HG03039 (cell line): ENCODE measurements around the gene ADCY1.

Experiments
- ATAC-seq: cut with Tn5 transposase; IDR thresholded peaks from one replicate; pipeline ENCODE4 v1.9.1; 2021; ENCODE audit warnings: mild to moderate bottlenecking, moderate library complexity; ENCODE audit not compliant: unreplicated experiment

Gene ADCY1

DNA sequence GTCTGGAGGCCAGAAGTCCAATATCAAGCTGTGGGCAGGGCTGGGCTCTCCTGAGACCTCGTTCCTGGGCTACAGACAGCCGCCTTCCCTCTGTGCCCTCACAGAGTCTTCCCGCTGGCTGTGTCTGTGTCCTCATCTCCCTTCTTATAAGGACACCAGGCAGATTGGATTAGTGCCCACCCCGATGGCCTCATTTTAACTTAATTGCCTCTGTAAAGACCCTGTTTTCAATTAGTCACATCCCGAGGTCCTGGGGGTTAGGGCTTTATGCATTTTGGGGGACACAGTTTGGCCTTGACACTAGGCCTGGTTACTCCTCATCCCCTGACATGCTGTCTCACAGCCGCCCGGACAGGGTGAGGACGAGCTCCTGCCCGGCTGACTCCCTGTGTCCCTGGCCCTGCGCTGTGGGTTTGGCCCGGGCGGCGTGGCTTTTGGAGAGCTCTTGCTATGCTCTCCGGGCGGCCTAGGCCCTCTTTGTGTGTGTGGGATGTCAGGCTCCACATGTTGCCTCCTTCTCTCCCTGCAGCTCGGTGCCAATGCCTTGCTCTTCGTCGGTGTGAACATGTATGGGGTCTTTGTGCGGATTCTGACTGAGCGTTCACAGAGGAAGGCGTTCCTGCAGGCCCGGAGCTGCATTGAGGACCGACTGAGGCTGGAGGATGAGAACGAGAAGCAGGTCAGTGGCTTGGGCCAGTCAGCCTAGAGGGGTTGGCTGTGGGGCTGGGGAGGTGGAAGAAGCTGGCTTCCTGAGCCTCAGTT lies 18.2 kb downstream of the ADCY1 start:
- no peak for ATAC-seq

DNA sequence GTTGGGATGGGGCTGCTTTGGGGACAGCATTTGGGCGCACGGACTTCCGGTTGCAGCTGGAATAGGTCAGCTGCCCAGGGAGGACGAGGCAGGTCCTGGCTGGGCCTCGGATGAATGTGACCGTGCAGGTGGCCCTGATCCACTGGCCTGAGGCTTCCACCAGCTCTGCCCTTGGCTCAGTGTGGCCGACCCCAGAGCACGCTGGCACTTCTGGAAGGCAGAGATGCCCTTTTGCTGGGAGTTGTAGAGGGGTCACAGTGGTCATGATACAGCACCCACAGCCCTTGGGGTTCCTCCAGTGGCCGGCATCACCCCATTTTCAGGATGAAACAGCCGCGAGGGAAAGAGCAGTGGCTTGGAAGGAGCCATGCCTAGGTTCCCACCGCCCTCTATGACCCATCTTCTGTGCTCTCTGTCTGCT lies 19.0 kb downstream of the ADCY1 start:
- ATAC-seq: no peak

DNA sequence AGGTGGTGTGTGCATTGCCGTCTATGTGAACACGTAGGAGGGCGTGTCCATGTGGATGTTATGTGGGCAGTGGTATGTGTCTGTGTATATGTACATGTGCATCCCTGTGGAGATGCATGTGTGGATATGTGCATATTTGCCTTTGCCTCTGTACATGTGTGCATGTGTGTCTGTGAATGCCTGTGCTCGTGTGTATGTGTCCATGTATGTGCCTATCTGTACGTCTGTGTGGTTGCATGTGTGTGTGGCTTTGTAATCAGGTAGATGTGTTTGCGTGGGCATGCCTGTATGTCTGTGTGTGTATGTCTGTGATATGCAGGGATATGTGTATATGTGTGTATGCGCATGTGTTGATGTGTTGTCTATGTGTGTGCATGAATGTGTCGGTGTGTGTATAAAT lies 19.7 kb downstream of the ADCY1 start:
- no peak for ATAC-seq

DNA sequence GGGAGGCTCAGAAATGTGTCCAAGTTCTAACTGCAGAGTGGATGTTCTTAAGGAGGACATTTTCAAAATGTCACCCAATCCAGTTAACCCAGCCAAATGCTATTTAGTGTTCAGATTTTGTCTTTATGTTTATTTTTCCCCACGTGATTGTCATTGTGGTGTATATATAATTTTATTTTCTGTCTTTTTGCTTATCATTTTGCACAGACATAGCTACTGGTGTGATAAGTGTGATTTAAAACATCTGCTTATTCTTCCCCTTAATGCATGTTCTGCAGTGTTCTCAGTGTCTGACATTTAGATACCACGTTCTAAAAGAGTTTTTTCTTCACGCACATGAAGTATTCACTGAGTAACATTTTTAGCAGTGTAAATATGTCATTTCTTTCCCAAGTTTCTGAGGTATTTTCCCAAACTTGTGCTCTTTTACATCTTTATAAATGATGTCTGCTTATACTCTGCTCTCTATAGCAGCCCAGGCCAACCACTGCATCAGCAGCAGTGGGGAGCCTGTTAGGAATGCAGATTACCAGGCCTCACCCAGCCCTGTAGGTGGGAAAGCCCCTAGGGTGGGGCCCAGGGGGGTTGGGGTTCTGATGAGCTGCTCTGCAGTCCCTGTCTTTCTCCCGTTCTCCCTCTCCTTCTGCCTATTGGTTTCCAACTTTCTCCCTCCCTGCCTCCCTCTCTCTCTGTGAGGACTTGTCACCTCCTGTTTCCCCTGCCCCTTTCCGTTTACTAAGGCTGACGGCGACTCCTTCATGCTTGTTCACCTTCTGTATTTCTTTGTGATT lies 20.8 kb downstream of the ADCY1 start:
- no peak for ATAC-seq

DNA sequence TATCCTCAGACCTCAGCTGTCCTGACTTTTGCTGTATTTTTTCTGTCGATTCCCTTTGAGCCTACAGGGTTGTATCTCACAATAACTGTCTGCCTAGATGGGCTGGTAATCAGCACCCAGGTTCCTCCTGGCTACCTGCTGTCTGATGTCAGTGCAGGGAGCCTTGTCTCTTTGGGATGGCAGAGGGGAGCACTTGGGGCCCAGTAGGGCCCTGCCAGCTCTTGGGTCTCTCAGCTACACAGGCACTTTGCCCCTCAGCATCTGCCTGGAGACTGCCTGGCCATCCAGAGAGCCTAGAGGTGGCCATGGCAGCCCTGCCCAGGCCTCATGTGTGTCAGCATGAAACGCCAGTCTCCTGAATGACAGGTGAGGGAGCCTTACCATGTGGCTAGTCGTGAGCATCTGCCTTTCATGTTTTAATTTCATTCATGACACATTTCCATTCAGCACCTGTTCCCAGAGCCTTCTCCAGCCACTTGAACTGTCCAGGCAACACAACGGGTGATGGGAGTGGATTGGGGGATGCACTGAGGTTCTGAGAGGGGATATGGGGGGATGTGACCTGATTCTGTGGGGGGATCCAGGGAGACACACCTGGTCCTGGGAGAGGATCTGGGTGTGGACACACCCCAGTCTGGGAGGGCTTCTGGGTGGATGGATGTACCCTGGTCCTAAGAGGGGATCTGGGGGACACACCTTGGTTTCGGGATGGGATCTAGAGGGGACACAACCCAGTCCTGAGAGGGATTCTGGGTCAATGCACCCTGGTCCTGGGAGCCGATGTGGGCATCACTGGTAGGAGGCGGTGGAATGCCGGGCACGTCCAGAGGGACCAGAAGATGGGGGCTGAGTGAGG lies 21.9 kb downstream of the ADCY1 start:
- ATAC-seq: no peak

DNA sequence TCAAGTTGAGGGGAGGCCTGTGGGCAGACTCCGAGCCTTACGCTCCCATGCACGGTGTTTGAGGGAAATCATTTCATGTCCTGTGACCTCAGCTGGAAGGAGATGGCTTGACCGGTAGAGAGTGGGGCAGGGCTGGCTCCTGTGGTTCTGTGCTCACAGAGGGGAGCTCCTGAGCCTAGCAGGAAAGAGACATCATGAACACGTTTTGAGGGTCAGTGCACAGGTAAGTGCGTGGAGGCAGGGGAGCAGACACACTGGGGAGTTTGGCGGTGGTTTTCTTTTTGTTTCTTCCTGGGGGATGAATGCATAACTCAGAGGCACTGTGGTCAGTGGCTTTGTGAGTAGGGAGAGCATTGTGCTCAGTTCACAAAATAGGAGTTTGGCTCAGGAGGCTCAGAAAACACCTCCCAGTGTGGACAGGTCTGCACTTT lies 22.5 kb downstream of the ADCY1 start:
- ATAC-seq: no peak

DNA sequence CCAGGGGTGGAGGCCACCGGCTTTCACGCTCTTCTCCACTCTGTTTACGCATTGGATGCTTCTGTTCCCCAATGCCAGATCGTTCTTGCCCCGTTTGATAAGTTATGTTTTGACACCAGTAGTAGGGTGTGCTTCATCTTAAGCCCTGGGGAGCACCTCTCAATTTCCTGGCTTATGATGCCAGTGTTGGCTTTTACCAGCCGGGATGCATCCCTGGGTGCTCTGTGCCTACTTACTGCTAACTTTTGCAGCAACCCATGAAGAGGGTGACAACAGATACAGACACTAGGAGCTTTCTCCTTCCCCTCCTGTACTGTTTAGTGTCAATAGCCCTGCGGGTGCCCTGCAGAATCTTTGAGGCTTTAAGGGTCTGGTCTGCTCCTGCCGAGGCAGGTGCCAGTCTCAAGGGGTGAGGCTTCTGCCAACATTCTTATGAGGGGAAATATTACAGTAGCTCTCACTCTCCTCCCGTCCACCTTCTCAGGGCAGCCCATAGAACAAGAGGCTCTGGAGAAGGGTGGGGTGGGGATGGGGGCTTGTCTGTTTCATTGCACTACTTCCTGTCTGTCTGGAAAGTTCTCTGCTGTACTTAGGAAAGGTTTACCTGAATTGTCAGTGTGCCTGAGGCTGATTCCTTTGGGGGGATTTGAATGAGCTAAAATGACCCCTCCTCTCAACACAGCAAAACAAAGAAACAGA lies 23.3 kb downstream of the ADCY1 start:
- no peak for ATAC-seq

DNA sequence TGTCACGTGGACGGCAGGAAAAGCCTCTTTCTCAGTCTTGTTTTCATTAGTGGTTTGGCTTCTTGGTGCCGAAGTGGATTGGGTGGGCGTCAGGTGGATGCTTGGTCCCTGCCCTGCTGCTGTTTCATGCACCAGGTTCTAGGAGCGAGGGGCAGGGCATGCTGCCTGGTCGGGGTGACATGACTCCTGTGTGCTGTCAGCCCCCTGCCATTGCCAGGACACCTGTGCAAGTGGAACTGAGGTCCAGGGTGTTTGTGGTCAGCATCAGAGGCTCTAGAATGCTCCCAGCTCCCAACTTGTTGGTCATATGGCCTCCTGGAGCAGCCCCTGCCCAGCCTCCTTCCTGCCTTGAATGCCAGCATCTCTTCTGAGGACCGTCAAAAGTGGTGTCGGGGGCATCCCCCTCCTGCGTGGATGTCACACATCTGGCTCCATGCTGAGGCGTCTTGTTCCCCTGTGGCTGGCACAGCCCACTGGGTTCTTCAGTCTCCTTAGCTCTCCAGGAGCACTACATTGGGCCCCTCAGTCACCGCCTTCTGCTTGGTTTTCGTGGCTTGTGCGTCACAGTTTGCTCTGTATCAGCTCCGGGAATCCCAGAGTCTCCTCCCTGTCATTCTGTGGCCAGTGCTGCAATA lies 24.8 kb downstream of the ADCY1 start:
- no peak for ATAC-seq

DNA sequence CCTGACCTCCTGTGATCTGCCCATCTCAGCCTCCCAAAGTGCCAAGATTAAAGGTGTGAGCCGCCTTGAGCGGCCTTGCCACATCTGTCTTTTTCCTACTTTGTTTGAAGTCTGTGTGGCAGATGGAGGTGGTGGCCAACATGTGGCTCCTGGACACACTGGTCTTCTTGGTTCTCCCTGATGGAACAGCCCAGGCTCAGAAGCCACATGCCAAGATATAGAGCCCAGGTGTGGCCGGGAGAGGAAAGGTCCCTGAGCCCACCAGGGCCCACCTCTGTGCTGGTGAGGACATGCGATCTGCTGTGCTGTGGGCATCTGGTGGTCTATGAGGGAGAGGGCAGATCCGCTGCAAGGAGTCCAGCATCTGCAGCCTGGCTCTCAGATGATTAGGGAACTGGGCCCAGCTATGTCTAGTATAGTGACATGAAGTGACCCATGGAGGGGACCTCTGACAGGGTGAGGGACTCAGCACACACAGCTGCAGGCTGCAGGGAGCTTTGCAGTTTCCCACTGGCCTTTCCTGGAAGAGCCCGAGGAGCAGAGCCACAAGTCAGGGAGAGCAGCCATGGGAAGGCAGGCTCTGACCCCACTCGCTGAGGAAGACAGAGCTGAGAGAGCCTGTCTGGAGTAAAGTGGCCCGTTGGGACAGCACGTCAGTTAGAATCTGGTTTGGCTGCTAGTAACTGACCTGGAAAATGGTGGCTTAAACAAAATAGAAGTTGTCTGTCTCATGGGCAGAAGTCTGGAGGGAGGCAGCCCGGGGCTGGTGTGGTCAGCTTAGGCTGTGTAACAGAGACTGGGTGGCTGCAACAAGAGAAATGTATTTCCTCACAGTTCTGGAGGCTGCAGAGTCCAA lies 25.9 kb downstream of the ADCY1 start:
- ATAC-seq: no peak

DNA sequence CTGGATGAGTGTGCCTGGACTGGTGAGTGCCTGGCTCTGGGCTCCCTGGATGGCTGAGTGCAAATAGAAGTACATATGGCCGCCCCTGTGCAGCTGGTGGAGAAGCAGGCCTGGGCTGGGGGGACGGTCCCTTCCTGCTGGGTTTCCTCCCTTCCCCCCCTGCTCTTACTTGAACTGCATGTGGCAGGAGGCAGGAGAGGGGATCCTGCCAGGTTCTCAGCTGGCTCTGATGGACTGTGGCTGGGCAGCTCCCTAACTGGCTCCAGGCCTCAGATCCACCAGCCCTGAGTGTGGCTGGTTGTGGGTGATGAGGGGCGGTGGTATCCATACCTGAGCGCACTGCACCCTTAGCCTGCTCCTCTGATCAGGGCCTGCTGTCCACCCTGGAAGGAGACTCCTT lies 26.9 kb downstream of the ADCY1 start:
- no peak for ATAC-seq

DNA sequence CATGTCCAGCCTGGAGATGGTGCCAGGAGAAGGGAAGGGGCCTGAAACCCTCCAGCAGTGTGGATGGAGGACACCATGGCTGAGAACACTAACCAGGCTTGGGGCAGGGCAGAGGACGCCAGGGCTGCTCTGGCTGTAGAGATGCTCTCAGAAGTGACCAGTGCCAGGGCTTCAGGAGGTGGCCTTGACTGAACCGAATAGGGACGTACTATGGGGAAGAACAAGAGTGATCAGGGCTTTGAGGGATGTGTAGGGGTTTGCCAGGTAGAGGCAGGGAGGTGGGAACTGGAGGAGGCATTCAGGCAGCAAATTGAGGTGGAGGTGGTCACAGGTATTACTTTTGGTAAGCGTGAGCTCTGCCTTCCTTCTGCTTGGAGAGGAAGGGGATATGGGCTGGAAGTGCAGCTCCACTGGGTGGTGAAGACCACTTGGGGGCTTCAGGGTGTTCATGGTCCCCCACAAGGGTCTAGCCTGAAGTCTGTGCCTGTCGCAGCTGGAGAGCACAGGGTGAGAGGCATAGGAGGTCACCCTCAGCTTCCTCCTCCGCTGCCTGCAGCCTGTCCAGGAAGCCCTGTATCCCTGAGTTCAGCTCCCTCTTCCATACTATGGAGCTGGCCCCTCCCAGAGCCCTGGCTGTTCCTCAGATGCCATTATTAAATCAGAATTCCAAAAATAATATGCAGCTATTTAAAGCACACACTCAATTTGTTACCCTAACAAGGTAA lies 27.8 kb downstream of the ADCY1 start:
- no peak for ATAC-seq

DNA sequence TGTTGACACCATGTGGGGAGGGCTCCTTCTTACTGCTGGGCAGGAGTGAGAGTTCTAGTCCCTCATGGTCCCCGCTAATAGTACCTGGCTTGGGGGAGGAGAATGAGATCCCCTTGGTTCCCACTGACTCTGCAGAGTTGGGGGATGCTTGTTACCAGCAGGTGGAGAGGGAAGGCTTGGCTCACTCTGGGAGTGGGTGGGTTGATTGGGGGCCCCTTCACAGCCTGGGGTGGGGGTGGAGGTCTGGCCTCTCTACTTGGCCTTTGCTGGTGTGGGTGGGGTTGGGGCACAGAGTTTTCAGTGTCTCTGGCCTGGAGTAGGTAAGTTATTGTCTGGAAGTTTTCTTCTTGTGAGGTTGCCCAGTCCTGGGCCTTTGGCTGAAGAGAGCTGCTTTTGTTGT lies 31.9 kb downstream of the ADCY1 start:
- ATAC-seq: no peak

DNA sequence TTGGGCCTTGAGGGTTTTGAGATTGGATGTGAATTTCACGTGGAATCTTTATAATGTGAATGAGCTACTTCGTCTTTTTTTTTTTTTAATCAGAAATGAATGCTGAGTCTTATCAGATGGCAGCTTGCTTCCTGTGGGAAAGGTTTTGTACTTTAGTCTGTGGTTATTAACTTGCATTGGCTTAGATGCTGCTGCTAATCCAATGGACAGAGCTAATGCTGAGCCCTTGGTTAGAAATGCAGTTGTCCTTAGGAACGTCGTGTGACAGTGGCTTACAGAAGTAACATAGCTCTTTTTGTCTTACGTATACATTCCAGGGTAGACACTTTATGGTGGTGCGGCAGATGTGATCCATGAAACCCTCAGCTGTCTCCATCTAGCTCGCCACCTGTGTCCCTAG lies 32.8 kb downstream of the ADCY1 start:
- no peak for ATAC-seq

DNA sequence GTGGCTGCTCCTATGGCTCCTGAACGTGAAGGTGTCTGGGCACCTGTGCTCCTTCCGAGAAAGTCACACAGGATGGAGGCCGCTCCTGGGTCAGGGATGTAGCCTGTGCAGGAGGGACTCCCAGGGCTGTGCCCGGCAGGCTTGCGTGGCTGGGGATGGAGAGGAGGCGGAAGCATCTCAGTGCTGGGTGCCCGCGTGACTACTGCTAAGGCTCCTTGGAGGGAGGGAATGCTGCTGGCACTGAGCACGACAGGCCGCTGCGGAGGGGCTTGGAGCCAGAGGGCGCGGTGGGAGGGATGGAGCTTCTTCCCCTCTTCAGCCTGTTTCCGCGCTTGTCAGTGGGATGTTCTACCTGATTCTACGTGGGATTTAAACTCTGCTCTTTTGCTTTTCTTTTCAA lies 35.0 kb downstream of the ADCY1 start:
- ATAC-seq: no peak

DNA sequence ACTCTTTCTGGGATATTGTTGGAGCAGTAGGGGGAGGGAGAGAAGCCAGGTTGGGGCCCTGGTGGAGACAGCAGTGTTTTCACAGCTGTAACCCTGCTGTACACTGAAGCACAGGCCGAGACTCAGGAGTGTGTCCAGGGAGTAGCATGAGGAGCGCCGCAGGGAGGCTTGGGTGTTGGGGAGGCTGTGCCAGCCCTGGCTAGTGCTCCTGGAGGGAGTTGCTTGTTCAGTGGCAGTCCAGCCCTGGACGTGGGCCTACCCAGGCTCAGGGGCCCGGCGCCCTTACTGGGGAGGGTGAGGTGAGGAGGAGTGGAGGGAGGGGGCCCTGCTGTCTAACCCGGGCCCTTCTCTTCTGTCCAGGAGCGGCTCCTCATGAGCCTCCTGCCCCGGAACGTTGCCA lies 35.9 kb downstream of the ADCY1 start:
- no peak for ATAC-seq

DNA sequence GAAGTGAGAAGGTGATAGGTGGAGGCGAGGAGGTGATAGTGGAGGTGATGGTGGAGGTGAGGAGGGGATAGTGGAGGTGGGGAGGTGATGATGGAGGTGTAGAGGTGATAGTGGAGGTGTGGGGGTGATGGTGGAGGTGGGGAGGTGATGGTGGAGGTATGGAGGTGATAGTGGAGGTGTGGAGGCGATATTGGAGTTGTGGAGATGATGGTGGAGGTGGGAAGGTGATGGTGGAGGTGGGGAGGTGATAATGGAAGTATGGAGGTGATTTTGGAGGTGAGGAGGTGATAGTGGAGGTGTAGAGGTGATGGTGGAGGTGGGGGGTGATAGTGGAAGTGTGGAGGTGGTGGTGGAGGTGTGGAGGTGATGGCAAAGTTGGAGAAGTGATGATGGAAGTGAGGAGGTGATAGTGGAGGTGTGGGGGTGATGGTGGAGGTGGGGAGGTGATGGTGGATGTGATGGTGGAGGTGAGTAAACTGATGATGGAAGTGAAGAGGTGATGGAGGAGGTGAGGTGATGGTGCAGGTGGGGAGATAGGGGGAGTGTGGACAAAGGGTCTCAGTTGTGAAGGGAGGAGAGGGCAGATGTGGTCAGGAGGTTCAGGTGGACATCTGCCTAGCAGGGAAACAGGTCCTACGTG lies 36.6 kb downstream of the ADCY1 start:
- ATAC-seq: no peak

DNA sequence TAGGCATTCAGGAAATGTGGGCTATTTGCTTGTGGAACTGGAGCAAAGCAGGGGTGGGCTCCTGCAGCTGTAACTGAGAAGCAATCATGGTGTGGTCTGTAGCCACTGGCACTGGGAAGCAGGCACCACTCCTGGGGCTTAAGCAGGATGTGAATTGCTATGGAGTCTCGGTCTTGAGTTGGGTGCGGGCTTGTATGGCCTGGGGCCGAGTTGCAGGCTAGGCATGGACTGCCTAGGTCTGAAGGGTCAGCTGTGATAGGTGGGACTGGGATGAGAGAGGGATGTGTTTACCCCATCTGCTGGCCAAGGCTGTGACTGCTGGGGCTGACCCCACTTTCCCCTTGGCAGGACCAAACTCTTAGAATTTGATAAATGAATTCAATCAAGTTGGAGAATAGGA lies 43.0 kb downstream of the ADCY1 start:
- no peak for ATAC-seq

DNA sequence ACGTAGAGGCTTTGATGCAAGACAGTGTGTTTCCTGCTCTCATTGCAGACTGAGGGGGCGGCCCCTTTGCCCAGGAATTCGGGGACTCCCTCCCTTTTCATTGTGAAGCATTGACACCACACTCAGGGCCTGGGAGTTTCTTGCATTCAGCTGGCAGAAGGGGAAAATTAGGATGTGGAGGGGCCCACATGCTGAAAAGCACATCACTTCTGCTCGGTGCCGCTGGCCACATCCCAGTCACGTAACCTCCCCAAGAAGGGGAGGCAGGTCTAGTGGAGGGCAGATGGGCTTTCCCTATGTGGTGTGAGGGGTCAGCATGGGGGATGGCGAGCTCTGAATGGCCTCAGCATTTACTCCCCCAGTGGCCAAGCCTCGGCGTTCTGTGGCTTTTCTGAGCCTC lies 47.9 kb downstream of the ADCY1 start:
- ATAC-seq: no peak
